GM19099 (cell line): ENCODE measurements around the gene APOL4.

ENCODE experiments used
- POLR2A ChIP-seq: IDR thresholded peaks from 3 replicates; pipeline ENCODE4 v1.6.1; 2011; ENCODE audit warnings: low read depth; ENCODE audit not compliant: insufficient read length; ENCODE audit errors: extremely low read depth

APOL4 gene

GRCh38 chr22:36201630-36202319, at the start of gene APOL4:
Gene APOL4, minus strand, starts transcription at chr22:36201809. Its CDS starts 75 bp downstream, at chr22:36201734.
- TF ChIP-seq POLR2A = no peak

- no peak for TF ChIP-seq POLR2A
Observed at GRCh38 chr22:36249160-36249559, 47.6 kb upstream of the APOL4 start.

- no peak for TF ChIP-seq POLR2A
Observed at GRCh38 chr22:36247955-36248354, 46.3 kb upstream of the APOL4 start.

GRCh38 chr22:36246718-36247117, 45.1 kb upstream of the APOL4 start:
- no peak for TF ChIP-seq POLR2A

GRCh38 chr22:36245805-36246356, 44.3 kb upstream of the APOL4 start:
- no peak for TF ChIP-seq POLR2A

- TF ChIP-seq POLR2A = no peak
Observed at GRCh38 chr22:36244522-36245391, 43.1 kb upstream of the APOL4 start.

GRCh38 chr22:36243986-36244385, 42.4 kb upstream of the APOL4 start:
- TF ChIP-seq POLR2A = no peak

GRCh38 chr22:36239401-36240171, 38.0 kb upstream of the APOL4 start, which contains the start of gene APOL2:
Gene APOL2, minus strand, starts transcription at chr22:36239527. Its CDS starts 6,365 bp downstream, at chr22:36233162.
- TF ChIP-seq POLR2A = peak; percentile 73

- no peak for TF ChIP-seq POLR2A
Observed at GRCh38 chr22:36239150-36239400, 37.5 kb upstream of the APOL4 start.

- TF ChIP-seq POLR2A = no peak
Observed at GRCh38 chr22:36238373-36239149, 37.0 kb upstream of the APOL4 start.

GRCh38 chr22:36237462-36238372, 36.1 kb upstream of the APOL4 start:
- TF ChIP-seq POLR2A = no peak

GRCh38 chr22:36236388-36237319, 35.0 kb upstream of the APOL4 start:
- no peak for TF ChIP-seq POLR2A
